Osteoblast (primary cell): ENCODE data around the gene MGAT5. TPM values are rescaled to one million over a fixed set of nuclear protein-coding genes. Genes with fewer than 3 reads are reported as not detected.

Experiments
- DNase-seq: peaks from one replicate; pipeline ENCODE4 v3.0.0; 2011; ENCODE audit warnings: low spot score, mixed read lengths; ENCODE audit not compliant: insufficient read length; ENCODE audit errors: missing footprints
- H2AFZ ChIP-seq: 2 replicates; pipeline ENCODE4 v1.6.0; 2011; ENCODE audit warnings: mild to moderate bottlenecking, low read length
- H3K27ac ChIP-seq: 2 replicates; pipeline ENCODE4 v1.5.1; 2011; ENCODE audit warnings: mild to moderate bottlenecking, low read depth, low read length, moderate library complexity
- H3K27me3 ChIP-seq: 2 replicates; pipeline ENCODE4 v1.6.0; 2012; ENCODE audit warnings: mild to moderate bottlenecking, control low read depth, inconsistent platforms, low read length, moderate library complexity; ENCODE audit not compliant: insufficient read depth
- H3K36me3 ChIP-seq: 2 replicates; pipeline ENCODE4 v1.5.1; 2011; ENCODE audit warnings: mild to moderate bottlenecking, low read length, control low read depth, moderate library complexity; ENCODE audit not compliant: insufficient read depth
- H3K4me1 ChIP-seq: 2 replicates; pipeline ENCODE4 v1.5.1; 2011; ENCODE audit warnings: mild to moderate bottlenecking, low read length, control low read depth, moderate library complexity; ENCODE audit not compliant: insufficient read depth
- H3K4me2 ChIP-seq: 2 replicates; pipeline ENCODE4 v1.6.0; 2011; ENCODE audit warnings: mild to moderate bottlenecking, low read length; ENCODE audit not compliant: insufficient read depth
- H3K4me3 ChIP-seq: fragments of 200-600 bp; sonication (generic); 3 replicates; pipeline ENCODE4 v1.5.1; 2012; ENCODE audit warnings: mild to moderate bottlenecking, low read length, inconsistent platforms; ENCODE audit not compliant: insufficient read depth
- H3K79me2 ChIP-seq: 2 replicates; pipeline ENCODE4 v1.6.0; 2012; ENCODE audit warnings: mild to moderate bottlenecking, low read length, control low read depth, inconsistent platforms; ENCODE audit not compliant: insufficient read depth
- H3K9me3 ChIP-seq: 2 replicates; pipeline ENCODE4 v1.5.1; 2011; ENCODE audit warnings: low read depth, low read length, control low read depth
- H4K20me1 ChIP-seq: 2 replicates; pipeline ENCODE4 v1.6.0; 2012; ENCODE audit warnings: mild to moderate bottlenecking, low read length, control low read depth; ENCODE audit not compliant: insufficient read depth
- CTCF ChIP-seq: IDR thresholded peaks from 2 replicates; pipeline ENCODE4 v1.5.1; 2011; ENCODE audit warnings: mild to moderate bottlenecking, low read depth, low read length, moderate library complexity; ENCODE audit errors: extremely low read depth
- total RNA-seq: library from RNA; depleted of rRNA; stranded (reverse); fragments of >200 nt; gene quantifications from 2 replicates; pipeline ENCODE4 v1.2.3, GENCODE V29; 2012

MGAT5 gene
- total RNA-seq, 1 donor, result 29.7 TPM

GRCh38 chr2:134360745-134361487, 107.0 kb downstream of the MGAT5 start:
- DNase-seq, result no peak
- Histone ChIP-seq H3K36me3 (peaks cover 3% of the 10 kb centered on the region), H3K27me3 (no peaks in the 10 kb centered on the region), H3K4me3 (no peak overlapping the region), H3K4me1 (no peaks in the 10 kb centered on the region), H4K20me1 (no peaks in the 10 kb centered on the region), H3K9me3 (no peaks in the 10 kb centered on the region), H2AFZ (no peak overlapping the region), H3K4me2 (no peak overlapping the region), H3K79me2 (no peaks in the 10 kb centered on the region), H3K27ac (no peak overlapping the region)
- no peak for TF ChIP-seq CTCF

GRCh38 chr2:134361648-134362047, 107.8 kb downstream of the MGAT5 start:
- Histone ChIP-seq H4K20me1 (no peaks in the 10 kb centered on the region), H3K9me3 (no peaks in the 10 kb centered on the region), H3K79me2 (no peaks in the 10 kb centered on the region), H3K4me1 (no peaks in the 10 kb centered on the region), H3K4me3 (no peak overlapping the region), H3K4me2 (no peak overlapping the region), H3K27ac (no peak overlapping the region), H3K36me3 (peaks cover 3% of the 10 kb centered on the region), H2AFZ (no peak overlapping the region), H3K27me3 (no peaks in the 10 kb centered on the region)
- no peak for DNase-seq
- no peak for TF ChIP-seq CTCF

GRCh38 chr2:134362152-134362668, 108.3 kb downstream of the MGAT5 start:
- no peaks in the 10 kb centered on the region for H3K4me1 ChIP-seq
- no peaks in the 10 kb centered on the region for H4K20me1 ChIP-seq
- H3K4me3 ChIP-seq, result no peak overlapping the region
- no peak overlapping the region for H2AFZ ChIP-seq
- H3K27ac ChIP-seq, result no peak overlapping the region
- no peak for TF ChIP-seq CTCF
- H3K9me3 ChIP-seq, result no peaks in the 10 kb centered on the region
- DNase-seq, result no peak
- H3K4me2 ChIP-seq, result no peak overlapping the region
- H3K27me3 ChIP-seq, result no peaks in the 10 kb centered on the region
- H3K36me3 ChIP-seq, result peaks cover 3% of the 10 kb centered on the region
- no peaks in the 10 kb centered on the region for H3K79me2 ChIP-seq

- Histone ChIP-seq H3K27me3 (no peaks in the 10 kb centered on the region), H2AFZ (no peak overlapping the region), H3K4me2 (no peak overlapping the region), H3K79me2 (no peaks in the 10 kb centered on the region), H4K20me1 (no peaks in the 10 kb centered on the region), H3K9me3 (no peaks in the 10 kb centered on the region), H3K27ac (no peak overlapping the region), H3K4me1 (no peaks in the 10 kb centered on the region), H3K36me3 (peaks cover 3% of the 10 kb centered on the region), H3K4me3 (no peak overlapping the region)
- TF ChIP-seq CTCF, result no peak
- no peak for DNase-seq
Observed at GRCh38 chr2:134362740-134363139, 108.9 kb downstream of the MGAT5 start.
